Activated T-helper 2 cell treated with anti-CD3 and anti-CD28 coated beads, Interferon-gamma antibody, Interleukin-2, Interleukin-4, amounts not matched to agents 10 μg/mL and 5 μg/mL and 100 μg/mL, durations not matched to agents 14 hours and 24 hours and 36 hours (primary cell): ENCODE data around the gene MRPL44. TPM values are rescaled to one million over a fixed set of nuclear protein-coding genes. Genes with fewer than 3 reads are reported as not detected.
A peak's percentile ranks its signal among the peaks of the same experiment; 100 is the strongest.

Source experiments
- DNase-seq: peaks from one replicate; pipeline ENCODE4 v3.0.0; 2021; ENCODE audit warnings: low spot score
- H3K27ac Mint-ChIP-seq: one replicate; pipeline ENCODE4 v1.8.0; 2021; ENCODE audit warnings: mixed read lengths
- H3K27me3 Mint-ChIP-seq: one replicate; pipeline ENCODE4 v1.8.0; 2021; ENCODE audit warnings: low read depth, mixed read lengths
- H3K36me3 Mint-ChIP-seq: one replicate; pipeline ENCODE4 v1.8.0; 2021; ENCODE audit warnings: low read depth, mixed read lengths
- H3K4me1 Mint-ChIP-seq: one replicate; pipeline ENCODE4 v1.8.0; 2021; ENCODE audit warnings: low read depth, mixed read lengths
- H3K4me3 Mint-ChIP-seq: one replicate; pipeline ENCODE4 v1.8.0; 2021; ENCODE audit warnings: low read depth, mild to moderate bottlenecking, moderate library complexity, mixed read lengths
- H3K9me3 Mint-ChIP-seq: one replicate; pipeline ENCODE4 v1.8.0; 2021; ENCODE audit warnings: mixed read lengths
- intact Hi-C: fragments of 100-400 bp; cut with micrococcal nuclease; formaldehyde crosslinking; loops from one replicate; pipeline ENCODE4 v1.15.1; 2023
- total RNA-seq: library from RNA; stranded (reverse); gene quantifications from 2 replicates; pipeline ENCODE4 v1.2.3, GENCODE V29; 2022

MRPL44 gene
- total RNA-seq, 1 donor from 2014 or later, result 34.3 TPM

- Mint-ChIP-seq H3K36me3 (peaks cover 29% of the 10 kb centered on the region), H3K4me1 (peaks cover 49% of the 10 kb centered on the region), H3K27me3 (no peaks in the 10 kb centered on the region), H3K27ac (peak overlapping the region; percentile 74), H3K9me3 (peaks cover 16% of the 10 kb centered on the region), H3K4me3 (peak overlapping the region; percentile 89)
- DNase-seq, result no peak
- intact Hi-C loops, result loop anchor here (5.0 to 10.0 kb wide), 2 partner anchors 84 to 249 kb away; no protein-coding TSS in a partner anchor
Measured at GRCh38 chr2:223943561-223944008, 13.7 kb upstream of the MRPL44 start.

GRCh38 chr2:223944166-223944702 lies 13.0 kb upstream of the MRPL44 start:
- Mint-ChIP-seq H3K4me1 (peaks cover 48% of the 10 kb centered on the region), H3K4me3 (peak overlapping the region; percentile 89), H3K9me3 (peaks cover 12% of the 10 kb centered on the region), H3K27me3 (no peaks in the 10 kb centered on the region), H3K27ac (peak overlapping the region; percentile 85), H3K36me3 (peaks cover 23% of the 10 kb centered on the region)
- intact Hi-C loops, result loop anchor here (5.0 to 10.0 kb wide), 2 partner anchors 83 to 249 kb away; no protein-coding TSS in a partner anchor
- DNase-seq, result no peak

- Mint-ChIP-seq H3K4me3 (peak within 1 kb of the TSS; percentile 89), H3K27me3 (no peaks in the 10 kb centered on the region), H3K27ac (peak within 1 kb of the TSS; percentile 85), H3K36me3 (peaks cover 16% of the 10 kb centered on the region), H3K4me1 (peaks cover 48% of the 10 kb centered on the region), H3K9me3 (peaks cover 5% of the 10 kb centered on the region)
- intact Hi-C loops, result loop anchor here (1.0 to 10.0 kb wide), 3 partner anchors 12 to 250 kb away; partner anchors contain the start of gene MRPL44
- peak; percentile 71 for DNase-seq
Measured at GRCh38 chr2:223944703-223945531, 12.3 kb upstream of the MRPL44 start, which contains the start of gene WDFY1. TSS of gene WDFY1 (minus strand) at chr2:223945335. CDS start at chr2:223945284, 51 bp downstream.

- Mint-ChIP-seq H3K27me3 (no peaks in the 10 kb centered on the region), H3K9me3 (peaks cover 5% of the 10 kb centered on the region), H3K4me1 (peaks cover 56% of the 10 kb centered on the region), H3K4me3 (peak overlapping the region; percentile 80), H3K36me3 (peaks cover 15% of the 10 kb centered on the region), H3K27ac (peak overlapping the region; percentile 31)
- no peak for DNase-seq
- intact Hi-C loops, result loop anchor here (1.0 to 10.0 kb wide), 2 partner anchors 12 to 251 kb away; partner anchors contain the start of gene MRPL44
Measured at GRCh38 chr2:223945755-223946154, 11.5 kb upstream of the MRPL44 start.

GRCh38 chr2:223947711-223948205 lies 9.5 kb upstream of the MRPL44 start:
- no peak overlapping the region for H3K4me3 Mint-ChIP-seq
- H3K27ac Mint-ChIP-seq, result peak overlapping the region; percentile 42
- no peaks in the 10 kb centered on the region for H3K27me3 Mint-ChIP-seq
- no peaks in the 10 kb centered on the region for H3K9me3 Mint-ChIP-seq
- intact Hi-C loops, result loop anchor here (10.0 kb wide), 1 partner anchor 253 kb away; no protein-coding TSS in a partner anchor
- H3K36me3 Mint-ChIP-seq, result peaks cover 5% of the 10 kb centered on the region
- H3K4me1 Mint-ChIP-seq, result peaks cover 55% of the 10 kb centered on the region
- no peak for DNase-seq

- intact Hi-C loops, result loop anchor here (10.0 kb wide), 1 partner anchor 255 kb away; no protein-coding TSS in a partner anchor
- H3K27me3 Mint-ChIP-seq, result no peaks in the 10 kb centered on the region
- H3K4me3 Mint-ChIP-seq, result no peak overlapping the region
- peak overlapping the region; percentile 59 for H3K27ac Mint-ChIP-seq
- no peaks in the 10 kb centered on the region for H3K36me3 Mint-ChIP-seq
- H3K9me3 Mint-ChIP-seq, result no peaks in the 10 kb centered on the region
- H3K4me1 Mint-ChIP-seq, result peaks cover 51% of the 10 kb centered on the region
- DNase-seq, result no peak
Measured at GRCh38 chr2:223949241-223949840, 7.9 kb upstream of the MRPL44 start.

- intact Hi-C loops, result loop anchor here (10.0 kb wide), 2 partner anchors 1084 to 1296 kb away; partner anchors contain the start of gene FARSB
- peaks cover 61% of the 10 kb centered on the region for H3K4me1 Mint-ChIP-seq
- no peak overlapping the region for H3K4me3 Mint-ChIP-seq
Measured at GRCh38 chr2:223950448-223951347, 6.6 kb upstream of the MRPL44 start.

GRCh38 chr2:223952280-223952968 lies 4.8 kb upstream of the MRPL44 start:
- Mint-ChIP-seq H3K36me3 (no peaks in the 10 kb centered on the region), H3K4me1 (peaks cover 62% of the 10 kb centered on the region), H3K27me3 (no peaks in the 10 kb centered on the region), H3K4me3 (no peak overlapping the region), H3K27ac (no peak overlapping the region), H3K9me3 (no peaks in the 10 kb centered on the region)
- intact Hi-C loops, result loop anchor here (10.0 kb wide), 2 partner anchors 1082 to 1298 kb away; partner anchors contain the start of gene FARSB
- DNase-seq, result no peak

More at GRCh38 chr2:223950448-223951347, 6.6 kb upstream of the MRPL44 start:
- Mint-ChIP-seq H3K27ac (peak overlapping the region; percentile 67), H3K9me3 (no peaks in the 10 kb centered on the region), H3K27me3 (no peaks in the 10 kb centered on the region), H3K36me3 (no peaks in the 10 kb centered on the region)
- no peak for DNase-seq

- no peaks in the 10 kb centered on the region for H3K27me3 Mint-ChIP-seq
- peaks cover under 1% of the 10 kb centered on the region for H3K36me3 Mint-ChIP-seq
- H3K4me3 Mint-ChIP-seq, result no peak overlapping the region
- intact Hi-C loops, result loop anchor here (10.0 kb wide), 2 partner anchors 1080 to 1300 kb away; partner anchors contain the start of gene FARSB
- no peak for DNase-seq
- H3K4me1 Mint-ChIP-seq, result peaks cover 60% of the 10 kb centered on the region
- H3K9me3 Mint-ChIP-seq, result no peaks in the 10 kb centered on the region
- H3K27ac Mint-ChIP-seq, result no peak overlapping the region
Measured at GRCh38 chr2:223954401-223954800, 2.9 kb upstream of the MRPL44 start.

- no peak for DNase-seq
- Mint-ChIP-seq H3K4me1 (peaks cover 63% of the 10 kb centered on the region), H3K9me3 (no peaks in the 10 kb centered on the region), H3K36me3 (peaks cover 20% of the 10 kb centered on the region), H3K27ac (peak overlapping the region; percentile 87), H3K4me3 (peak overlapping the region; percentile 65), H3K27me3 (no peaks in the 10 kb centered on the region)
- intact Hi-C loops, result loop anchor here (5.0 to 10.0 kb wide), 5 partner anchors 71 to 1301 kb away; partner anchors contain the start of genes AP1S3 and FARSB
Measured at GRCh38 chr2:223956300-223956699, 963 bp upstream of the MRPL44 start.

GRCh38 chr2:223959688-223960087 lies 2.4 kb downstream of the MRPL44 start:
- H3K27ac Mint-ChIP-seq, result no peak overlapping the region

More at GRCh38 chr2:223959688-223960087, 2.4 kb downstream of the MRPL44 start:
- Mint-ChIP-seq H3K27me3 (no peaks in the 10 kb centered on the region), H3K4me1 (peaks cover 61% of the 10 kb centered on the region), H3K36me3 (peaks cover 39% of the 10 kb centered on the region), H3K4me3 (peak overlapping the region; percentile 33), H3K9me3 (no peaks in the 10 kb centered on the region)
- intact Hi-C loops, result loop anchor here (5.0 to 10.0 kb wide), 5 partner anchors 68 to 1305 kb away; partner anchors contain the start of genes AP1S3 and FARSB
- DNase-seq, result no peak
